ENCODE results near the gene KCNMB3. TPM values are rescaled to one million over a fixed set of nuclear protein-coding genes. Genes with fewer than 3 reads are reported as not detected.

KCNMB3 gene
- total and polyA plus RNA-seq, 2 of the 8 experiments (the other 6 are each of a cell fraction or from before 2014, with no cell fraction given), result 1.7 to 2.0 TPM

DNA sequence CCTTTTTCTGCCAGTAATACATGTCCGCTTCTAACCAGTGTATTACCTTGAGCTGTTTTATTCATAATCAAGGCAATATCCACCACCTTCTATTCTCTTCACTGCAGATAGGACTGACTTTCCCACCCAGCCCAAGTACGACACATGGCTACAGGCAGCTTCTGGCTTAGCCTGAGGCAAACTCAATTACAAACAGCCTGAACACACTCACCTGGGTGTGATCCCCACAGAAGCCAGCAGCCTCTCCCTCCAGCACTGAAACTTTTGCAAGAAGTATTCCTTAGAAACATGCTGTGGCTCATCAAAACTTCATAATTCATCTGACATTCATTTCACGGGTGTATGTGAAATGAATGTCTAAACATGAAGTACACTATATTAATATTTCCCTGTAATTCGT, 13.5 kb upstream of the KCNMB3 start:
- Histone ChIP-seq H2AFZ (ENCODE audit: low read length) (no peak overlapping the region), H4K91ac (replicated peaks; ENCODE audit: insufficient read length, low read length) (no peak overlapping the region), H2BK20ac (ENCODE audit: low read length) (no peak overlapping the region), H3K36me3 (ENCODE audit: control insufficient read depth in 2 of 4, insufficient read depth in 4 of 4, low read length in 3 of 4) (no peaks in the 10 kb centered on the region), H2BK12ac (ENCODE audit: low read depth, low read length) (no peak overlapping the region), H3K27me3 (replicated peaks in 1 of 4; ENCODE audit: control insufficient read depth in 3 of 4, extremely low read depth in 1 of 4, insufficient read depth in 3 of 4, low read length in 3 of 4) (peaks cover 0 to 3% (median 0%) of the 10 kb centered on the region in 4 experiments; a peak in 2 of 7 replicates), H3K4me2 (ENCODE audit: insufficient read depth in 1 of 2, low read depth in 2 of 2, low read length in 2 of 2) (no peak overlapping the region), H3K9me3 (ENCODE audit: insufficient read depth in 2 of 2, low read depth in 1 of 2, low read length in 1 of 2) (peaks cover 5 to 13% of the 10 kb centered on the region in 2 experiments; a peak in 1 of 4 replicates), H3K4ac (replicated peaks; ENCODE audit: insufficient read length, low read depth, low read length) (no peak overlapping the region), H3K18ac (ENCODE audit: extremely low read depth, low read length) (no peak overlapping the region), H2AK5ac (ENCODE audit: low read depth, low read length) (no peak overlapping the region), H3K23ac (ENCODE audit: insufficient read length) (no peak overlapping the region), H3K79me2 (ENCODE audit: control insufficient read depth in 1 of 2, insufficient read depth in 2 of 2, low read length in 2 of 2) (no peaks in the 10 kb centered on the region), H3K56ac (replicated peaks; ENCODE audit: insufficient read length, low read depth, low read length) (no peak overlapping the region), H3K23me2 (ENCODE audit: low read depth, low read length) (no peaks in the 10 kb centered on the region; the same call in 1 of the 2 replicates), H3K9ac (replicated peaks in 1 of 4; ENCODE audit: extremely low read depth in 1 of 4, low read depth in 3 of 4, low read length in 3 of 4) (no peak overlapping the region), H2BK120ac (replicated peaks; ENCODE audit: low read depth, low read length) (no peak overlapping the region), H3K27ac (ENCODE audit: low read depth, low read length) (no peak overlapping the region), H3K14ac (ENCODE audit: insufficient read length) (no peak overlapping the region), H3K4me1 (replicated peaks in 1 of 4; ENCODE audit: control insufficient read depth in 3 of 4, insufficient read depth in 4 of 4, low read length in 3 of 4) (peaks cover 0 to 2% (median 0%) of the 10 kb centered on the region in 4 experiments; a peak in 1 of 7 replicates), H2BK5ac (ENCODE audit: low read depth, low read length) (no peak overlapping the region), H3K79me1 (ENCODE audit: low read depth, low read length) (no peaks in the 10 kb centered on the region), H3K4me3 (ENCODE audit: extremely low read depth in 1 of 4, insufficient read depth in 2 of 4, low read depth in 3 of 4, low read length in 4 of 4) (no peak overlapping the region), H2BK15ac (ENCODE audit: low read length) (no peak overlapping the region), H4K5ac (ENCODE audit: insufficient read length, low read depth, low read length) (no peak overlapping the region), H4K8ac (ENCODE audit: extremely low read depth, insufficient read depth, low read length) (no peak overlapping the region), H4K20me1 (replicated peaks in 1 of 2; ENCODE audit: control insufficient read depth in 1 of 2, insufficient read depth in 2 of 2, low read length in 2 of 2) (no peaks in the 10 kb centered on the region)
- no peak for DNase-seq (ENCODE audit: low read depth in 1 of 2, low spot score in 2 of 2)
- no peak for FAIRE-seq
- ChIA-PET POLR2A (ENCODE audit: partially characterized antibody) (no interaction called here), CTCF (ENCODE audit: partially characterized antibody) (interaction anchor here (0.6 to 1.6 kb wide), 2 partner anchors 51 to 57 kb away, joined by 3 to 5 read pairs; no protein-coding TSS in a partner anchor)
- WGBS, 2 experiments (ENCODE audit: extremely low coverage in 1 of 2, insufficient coverage in 1 of 2, insufficient read length in 1 of 2, insufficient replicate concordance in 2 of 2, low coverage in 1 of 2, low lambda C conversion rate in 2 of 2, missing lambda C conversion rate in 1 of 2), result 87% methylated on average over 4 of the region's 4 CpGs; no CpG with 5 or more reads in 1 of the 2 experiments
- TF ChIP-seq KDM5A (IDR thresholded peaks at IDR 0.05; ENCODE audit: low read length) (no peak), PHF8 (conservative IDR thresholded peaks at IDR 0.05; ENCODE audit: low read depth, low read length) (no peak), POU5F1 (IDR thresholded peaks at IDR 0.05; ENCODE audit: low read depth, low read length) (no peak), KDM1A (IDR thresholded peaks at IDR 0.05; ENCODE audit: borderline replicate concordance, low read length) (no peak), SP4 (IDR thresholded peaks at IDR 0.05; ENCODE audit: low read length) (no peak), ZNF274 (IDR thresholded peaks at IDR 0.05; ENCODE audit: borderline replicate concordance, extremely low read depth, low read length) (no peak), CREB1 (IDR thresholded peaks at IDR 0.05) (no peak), CHD1 (IDR thresholded peaks at IDR 0.05; ENCODE audit: low read depth, low read length) (no peak), RNF2 (IDR thresholded peaks at IDR 0.05; ENCODE audit: borderline replicate concordance, low read depth, low read length, missing control alignments, poor library complexity, severe bottlenecking) (no peak), SP2 (IDR thresholded peaks at IDR 0.05; ENCODE audit: low read length) (no peak), TBP (IDR thresholded peaks at IDR 0.05; ENCODE audit: low read depth, low read length) (no peak), SAP30 (IDR thresholded peaks at IDR 0.05; ENCODE audit: insufficient read depth, insufficient replicate concordance, low read length) (no peak), POLR2AphosphoS5 (IDR thresholded peaks at IDR 0.05; ENCODE audit: low read depth, low read length) (no peak)
- TF ChIP-seq, protein P1, sequence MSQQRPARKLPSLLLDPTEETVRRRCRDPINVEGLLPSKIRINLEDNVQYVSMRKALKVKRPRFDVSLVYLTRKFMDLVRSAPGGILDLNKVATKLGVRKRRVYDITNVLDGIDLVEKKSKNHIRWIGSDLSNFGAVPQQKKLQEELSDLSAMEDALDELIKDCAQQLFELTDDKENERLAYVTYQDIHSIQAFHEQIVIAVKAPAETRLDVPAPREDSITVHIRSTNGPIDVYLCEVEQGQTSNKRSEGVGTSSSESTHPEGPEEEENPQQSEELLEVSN (IDR thresholded peaks at IDR 0.05), result no peak
